Psoas muscle (tissue), 8 donors: ENCODE results near the gene ARSD. TPM values are rescaled to one million over a fixed set of nuclear protein-coding genes. Genes with fewer than 3 reads are reported as not detected.
"Not testable (repeated sequence)": the region's sequence is repeated elsewhere in the genome, so short reads cannot be mapped to it uniquely, and the experiment has no call there.

Experiments
- ATAC-seq, 4 donors: fragments of 200-7000 bp; cut with Tn5 transposase; one replicate each; pipeline ENCODE4 v1.9.1; 2020; ENCODE audit warnings: moderate library complexity in 3 of 4, mild to moderate bottlenecking in 2 of 4
- DNase-seq, 2 donors: peaks; one replicate each; pipeline ENCODE4 v3.0.0-alpha.2; 2020
- H3K27ac ChIP-seq: fragments of 200-600 bp; one replicate; pipeline ENCODE4 v1.8.0; 2022
- H3K27me3 ChIP-seq, 3 donors: fragments of 200-600 bp in 1 of 3; one replicate each; pipeline versions ENCODE4 v1.6.1 to v1.8.0; 2013 to 2022; ENCODE audit warnings: low read length in 2 of 3, mild to moderate bottlenecking in 2 of 3, moderate library complexity in 1 of 3; ENCODE audit not compliant: insufficient read depth in 3 of 3
- H3K36me3 ChIP-seq, 2 donors: fragments of 200-600 bp in 1 of 2; one replicate each; pipeline versions ENCODE4 v1.6.1 to v1.8.0; 2013 to 2022; ENCODE audit warnings: low read depth in 1 of 2, mild to moderate bottlenecking in 1 of 2, moderate library complexity in 1 of 2; ENCODE audit not compliant: insufficient read depth in 1 of 2
- H3K4me1 ChIP-seq: fragments of 200-600 bp; one replicate; pipeline ENCODE4 v1.8.0; 2022
- H3K4me3 ChIP-seq: fragments of 200-600 bp; one replicate; pipeline ENCODE4 v1.8.0; 2022; ENCODE audit warnings: mild to moderate bottlenecking
- H3K9me3 ChIP-seq: fragments of 200-600 bp; one replicate; pipeline ENCODE4 v1.8.0; 2022
- WGBS, 3 donors: extraction: QIAGEN DNeasy Blood & Tissue Kit; methylation state at CpG; one replicate each; pipeline versions ENCODE4 v1.1.6 to v1.1.7; 2013; 5-methylcytosine and 5-hydroxymethylcytosine counted together
- intact Hi-C, 2 donors: fragments of 100-400 bp; cut with DNase I; formaldehyde crosslinking; loops; one replicate each; pipeline versions ENCODE4 v1.11.0 to v1.14.2; 2022
- polyA plus RNA-seq, 3 donors: library from polyadenylated mRNA; stranded (reverse); fragments of 200-250 nt; gene quantifications; one replicate each; pipeline ENCODE4 v1.2.3, GENCODE V29; 2013
- total RNA-seq, 4 donors: library from RNA; stranded (reverse); fragmentation: NEBNext Ultra II Directional in 2 of 4; extraction: Animal tissue kit (Norgen Biotek cat#: 25700) in 2 of 4; gene quantifications; one replicate each; pipeline versions ENCODE4 v1.2.1 to v1.2.4, GENCODE V29; 2021 to 2023
- TF ChIP-seq, protein P1 (sequence below): fragments of 200-600 bp; IDR thresholded peaks from one replicate; pipeline ENCODE4 v1.8.0; 2022; ENCODE audit warnings: antibody characterized with exemption
- donor health status: healthy with polysubstance abuse.
- donor health status: DM: no; HTN: no; CAD: no; lungs with moderate emphysema.
- donor health status: Bipolar disorder and iron deficiency.
- donor health status: healthy.
- donor health status: DM: yes; HTN: yes; CAD: no.
- donor health status: DM: no; HTN: no; CAD: no.
- donor health status: DM: no; HTN: no; CAD: no.
- donor health status: DM: yes; HTN: yes; CAD: no.

The ARSD gene
- total and polyA plus RNA-seq, 7 donors = 0.66 to 2.4 (median 1.6) TPM

DNA sequence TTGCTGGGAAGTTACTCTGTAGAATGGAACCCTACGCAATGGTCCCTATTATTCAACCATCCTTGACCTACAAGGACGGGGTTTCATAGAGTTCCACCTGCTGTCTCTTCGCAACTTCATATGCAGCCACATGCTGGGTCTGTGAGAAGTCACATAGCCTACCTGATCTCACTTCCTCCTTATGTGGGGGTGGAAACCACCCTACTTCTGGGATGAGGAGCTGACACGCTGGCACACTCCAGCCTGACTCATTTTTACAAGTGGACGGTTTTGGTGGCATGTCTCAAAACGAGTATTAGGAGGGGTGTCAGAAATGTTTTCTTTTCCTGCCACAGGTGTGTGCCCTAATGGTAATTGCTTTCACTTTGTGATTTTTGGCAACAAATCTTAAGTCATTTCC, 36.8 kb upstream of the ARSD start:
- no peak for ATAC-seq
- WGBS, 3 donors = 82 to 85% (median 83%) methylated on average over 6 of the region's 6 CpGs
- H3K9me3 ChIP-seq = no peaks in the 10 kb centered on the region
- no peak overlapping the region for H3K4me3 ChIP-seq
- TF ChIP-seq, protein P1, sequence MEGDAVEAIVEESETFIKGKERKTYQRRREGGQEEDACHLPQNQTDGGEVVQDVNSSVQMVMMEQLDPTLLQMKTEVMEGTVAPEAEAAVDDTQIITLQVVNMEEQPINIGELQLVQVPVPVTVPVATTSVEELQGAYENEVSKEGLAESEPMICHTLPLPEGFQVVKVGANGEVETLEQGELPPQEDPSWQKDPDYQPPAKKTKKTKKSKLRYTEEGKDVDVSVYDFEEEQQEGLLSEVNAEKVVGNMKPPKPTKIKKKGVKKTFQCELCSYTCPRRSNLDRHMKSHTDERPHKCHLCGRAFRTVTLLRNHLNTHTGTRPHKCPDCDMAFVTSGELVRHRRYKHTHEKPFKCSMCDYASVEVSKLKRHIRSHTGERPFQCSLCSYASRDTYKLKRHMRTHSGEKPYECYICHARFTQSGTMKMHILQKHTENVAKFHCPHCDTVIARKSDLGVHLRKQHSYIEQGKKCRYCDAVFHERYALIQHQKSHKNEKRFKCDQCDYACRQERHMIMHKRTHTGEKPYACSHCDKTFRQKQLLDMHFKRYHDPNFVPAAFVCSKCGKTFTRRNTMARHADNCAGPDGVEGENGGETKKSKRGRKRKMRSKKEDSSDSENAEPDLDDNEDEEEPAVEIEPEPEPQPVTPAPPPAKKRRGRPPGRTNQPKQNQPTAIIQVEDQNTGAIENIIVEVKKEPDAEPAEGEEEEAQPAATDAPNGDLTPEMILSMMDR = no peak
- no peaks in the 10 kb centered on the region for H3K4me1 ChIP-seq
- H3K27ac ChIP-seq = no peak overlapping the region
- no peaks in the 10 kb centered on the region for H3K36me3 ChIP-seq
- no peak for DNase-seq
- intact Hi-C loops = no loop called here
- peaks cover 0 to under 1% (median 0%) of the 10 kb centered on the region in 3 donors for H3K27me3 ChIP-seq

DNA sequence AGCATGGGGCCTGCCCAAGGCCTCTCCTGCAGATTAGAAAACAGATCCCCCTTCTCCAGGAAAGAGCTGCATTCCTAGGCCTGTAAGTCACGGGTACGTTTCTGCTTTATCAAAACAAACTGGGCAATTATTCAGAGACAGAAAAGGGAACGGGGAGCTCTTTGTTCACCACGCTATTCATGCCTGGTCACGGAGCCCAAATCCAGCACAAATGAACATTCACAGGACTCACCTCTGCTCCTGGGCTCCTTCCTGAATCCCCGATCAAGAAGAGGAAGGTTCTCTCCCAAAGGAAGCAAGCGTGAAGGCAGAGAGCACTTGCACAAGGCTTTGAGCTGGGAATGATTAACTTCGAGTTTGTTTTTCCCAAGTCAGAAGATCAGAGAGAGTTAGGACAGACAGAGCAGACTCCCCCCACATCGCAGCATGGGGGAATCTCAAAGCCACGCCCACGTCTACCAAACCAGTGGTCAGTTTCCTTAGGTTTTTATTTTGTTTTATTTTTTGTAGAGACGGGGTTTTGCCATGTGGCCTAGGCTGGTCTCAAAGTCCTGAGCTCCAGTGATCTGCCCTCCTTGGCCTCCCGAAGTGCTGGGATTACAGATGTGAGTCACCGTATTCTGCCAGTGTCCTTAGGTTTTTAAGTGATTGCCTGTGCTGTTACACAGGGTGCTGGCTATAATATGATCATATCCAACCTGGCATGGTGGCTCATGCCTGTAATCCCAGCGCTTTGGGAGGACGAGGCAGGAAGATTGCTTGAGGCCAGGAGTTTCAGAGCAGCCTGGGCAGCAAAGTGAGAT, 35.1 kb upstream of the ARSD start:
- not testable (repeated sequence) for H3K27ac ChIP-seq, ATAC-seq
- WGBS, 3 donors = 49 to 63% (median 54%) methylated on average over 13 to 15 of the region's 16 CpGs

DNA sequence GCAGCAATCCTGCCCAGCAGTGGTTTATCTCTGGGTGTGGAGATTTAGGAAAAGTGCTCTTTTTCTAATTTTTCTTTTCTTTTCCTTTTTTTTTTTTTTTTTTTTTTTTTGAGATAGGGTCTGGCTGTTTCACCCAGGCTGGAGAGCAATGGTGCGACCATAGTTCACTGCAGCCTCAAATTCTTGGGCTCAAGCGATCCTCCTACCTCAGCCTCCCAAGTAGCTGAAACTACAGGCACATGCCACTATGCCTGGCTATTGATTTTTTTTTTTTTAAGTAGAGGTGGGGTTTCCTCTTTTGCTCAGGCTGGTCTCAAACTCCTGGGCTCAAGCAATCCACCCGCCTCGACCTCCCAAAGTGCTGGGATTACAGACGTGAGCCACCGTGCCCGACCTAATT, 34.3 kb upstream of the ARSD start:
- intact Hi-C loops = not testable (repeated sequence)

More for the DNA sequence above, 35.1 kb upstream of the ARSD start:
- H3K36me3 ChIP-seq, H3K4me3 ChIP-seq, DNase-seq, H3K27me3 ChIP-seq, H3K4me1 ChIP-seq, H3K9me3 ChIP-seq, intact Hi-C loops: not testable (repeated sequence)

DNA sequence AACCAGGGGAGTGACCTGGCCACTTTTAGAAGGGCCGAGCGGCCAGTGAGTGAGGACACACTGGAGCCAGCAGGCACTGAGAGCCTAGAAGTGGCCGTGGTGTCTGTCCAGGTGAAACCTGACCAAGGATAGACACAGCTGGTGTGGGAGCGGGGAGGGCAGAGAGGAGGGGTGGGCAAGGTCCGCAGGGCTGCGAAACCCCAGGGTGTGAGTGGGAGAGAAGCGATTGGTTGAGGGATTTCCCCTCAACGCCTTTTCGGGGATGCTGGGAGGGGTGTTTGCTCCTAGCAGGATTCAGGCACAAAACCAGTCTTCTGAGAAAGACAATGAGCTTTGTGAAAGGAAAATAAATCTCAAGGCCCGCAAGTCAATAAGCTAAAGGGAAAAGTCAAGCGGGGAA, 33.2 kb upstream of the ARSD start:
- Histone ChIP-seq H3K27ac (no peak overlapping the region), H3K4me3 (no peak overlapping the region), H3K36me3 (no peaks in the 10 kb centered on the region), H3K4me1 (no peaks in the 10 kb centered on the region), H3K27me3 (peaks cover 0 to 5% (median 0%) of the 10 kb centered on the region in 3 donors), H3K9me3 (no peaks in the 10 kb centered on the region)
- TF ChIP-seq, protein P1 = no peak
- DNase-seq (no peak), ATAC-seq (no peak)
- intact Hi-C loops = no loop called here
- WGBS, 3 donors = 56 to 64% (median 63%) methylated on average over 10 to 11 of the region's 11 CpGs

More for the DNA sequence above, 34.3 kb upstream of the ARSD start:
- not testable (repeated sequence) for H3K4me3 ChIP-seq, H3K27me3 ChIP-seq, H3K27ac ChIP-seq, H3K9me3 ChIP-seq, H3K36me3 ChIP-seq, DNase-seq, H3K4me1 ChIP-seq, ATAC-seq
- 86 to 93% (median 88%) methylated on average over 7 of the region's 7 CpGs for WGBS, 3 donors

DNA sequence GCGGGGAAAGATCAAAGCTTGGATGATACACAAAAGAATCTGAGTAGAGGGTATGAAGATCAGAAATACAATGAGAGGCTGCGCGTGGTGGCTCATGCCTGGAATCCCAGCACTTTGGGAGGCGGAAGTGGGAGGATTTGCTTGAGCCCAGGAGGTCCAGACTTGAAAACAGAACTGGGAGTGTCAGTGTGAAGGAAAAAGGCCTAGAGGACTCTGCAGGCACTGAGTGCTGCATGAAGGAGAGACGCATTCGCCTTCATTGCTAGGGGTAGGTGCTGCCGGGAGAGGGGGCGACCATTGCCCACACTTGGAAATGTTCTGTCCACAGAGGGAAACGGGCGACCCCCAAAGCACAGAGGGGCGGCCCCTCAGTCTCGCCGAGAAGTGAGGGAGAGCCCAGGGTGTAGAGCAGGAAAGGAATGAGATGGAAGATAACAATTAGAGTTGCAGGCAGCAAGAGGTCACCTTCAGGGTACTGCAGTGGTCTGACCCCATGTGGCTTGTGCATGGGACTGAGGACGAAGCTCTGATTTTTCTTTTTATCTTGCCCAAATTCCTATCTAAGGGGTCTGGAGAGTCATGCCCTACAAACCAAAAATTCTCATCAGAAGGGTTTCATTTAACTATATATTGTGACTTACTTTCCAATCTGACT, 31.8 kb upstream of the ARSD start:
- ATAC-seq (no peak), DNase-seq (no peak)
- Histone ChIP-seq H3K9me3 (no peaks in the 10 kb centered on the region), H3K27ac (no peak overlapping the region), H3K36me3 (no peaks in the 10 kb centered on the region), H3K27me3 (peaks cover 0 to 5% (median 0%) of the 10 kb centered on the region in 3 donors), H3K4me3 (no peak overlapping the region), H3K4me1 (no peaks in the 10 kb centered on the region)
- 81 to 90% (median 85%) methylated on average over 14 of the region's 14 CpGs for WGBS, 3 donors
- TF ChIP-seq, protein P1 = no peak
- intact Hi-C loops = no loop called here
